Lung (tissue), 12 donors: ENCODE measurements around the gene SERTAD2. TPM values are rescaled to one million over a fixed set of nuclear protein-coding genes. Genes with fewer than 3 reads are reported as not detected.

Source experiments
- ATAC-seq: fragments of 200-7000 bp; cut with Tn5 transposase; one replicate; pipeline ENCODE4 v1.9.1; 2020; ENCODE audit warnings: moderate number of reproducible peaks; ENCODE audit not compliant: insufficient read depth, low FRiP score
- DNase-seq, 3 donors: peaks; one replicate each; pipeline ENCODE4 v3.0.0-alpha.2; 2013 to 2017
- H3K27ac ChIP-seq, 2 donors: one replicate each; pipeline ENCODE4 v1.5.1; 2013; ENCODE audit warnings: mild to moderate bottlenecking in 2 of 2, moderate library complexity in 2 of 2, control low read depth in 1 of 2, inconsistent platforms in 1 of 2, low read depth in 1 of 2, low read length in 1 of 2
- H3K27me3 ChIP-seq, 3 donors: one replicate each; pipeline ENCODE4 v1.5.1; 2013; ENCODE audit warnings: low read length in 2 of 3; ENCODE audit not compliant: control insufficient read depth in 3 of 3, insufficient read depth in 3 of 3
- H3K36me3 ChIP-seq, 4 donors: one replicate each; pipeline ENCODE4 v1.5.1; 2013; ENCODE audit warnings: low read length in 4 of 4, mild to moderate bottlenecking in 1 of 4, moderate library complexity in 1 of 4; ENCODE audit not compliant: control insufficient read depth in 4 of 4, insufficient read depth in 4 of 4
- H3K4me1 ChIP-seq, 5 donors: one replicate each; pipeline ENCODE4 v1.5.1; 2013; ENCODE audit warnings: low read length in 5 of 5, mild to moderate bottlenecking in 2 of 5, moderate library complexity in 1 of 5; ENCODE audit not compliant: control insufficient read depth in 5 of 5, insufficient read depth in 5 of 5
- H3K4me3 ChIP-seq: one replicate; pipeline ENCODE4 v1.5.1; 2013; ENCODE audit warnings: mild to moderate bottlenecking, control low read depth, moderate library complexity
- H3K9ac ChIP-seq, 2 donors: one replicate each; pipeline ENCODE4 v1.5.1; 2013; ENCODE audit warnings: low read length in 2 of 2, control low read depth in 1 of 2; ENCODE audit not compliant: insufficient read depth in 1 of 2
- H3K9me3 ChIP-seq, 4 donors: one replicate each; pipeline ENCODE4 v1.5.1; 2013; ENCODE audit warnings: low read length in 3 of 4, mild to moderate bottlenecking in 1 of 4, moderate library complexity in 1 of 4; ENCODE audit not compliant: control insufficient read depth in 4 of 4, insufficient read depth in 3 of 4
- WGBS, 2 donors: extraction: QIAGEN DNeasy Blood & Tissue Kit; methylation state at CpG; one replicate each; pipeline ENCODE4 v1.1.7; 2013; 5-methylcytosine and 5-hydroxymethylcytosine counted together
- polyA plus RNA-seq, 2 donors: library from polyadenylated mRNA; stranded (reverse); fragments of 200-250 nt; gene quantifications; one replicate each; pipeline ENCODE4 v1.2.1, GENCODE V29; 2013
- total RNA-seq, 2 donors: library from RNA; depleted of rRNA in 1 of 2; stranded (reverse); fragments of >200 nt in 1 of 2; gene quantifications; one replicate each; pipeline ENCODE4 v1.2.1, GENCODE V29; 2014 to 2021
- TF ChIP-seq, protein P1 (sequence below): IDR thresholded peaks from 2 replicates; pipeline ENCODE4 v1.5.1; 2012; ENCODE audit warnings: mild to moderate bottlenecking; ENCODE audit errors: control extremely low read depth, extremely low read depth
- donor health status: control.
- donor health status: control.
- donor health status: Bipolar disorder and iron deficiency.
- donor health status: healthy.
- donor health status: DM: yes; HTN: yes; CAD: no.

SERTAD2 gene
- total and polyA plus RNA-seq, 4 donors: 7.9 to 26.7 (median 15.4) TPM

DNA sequence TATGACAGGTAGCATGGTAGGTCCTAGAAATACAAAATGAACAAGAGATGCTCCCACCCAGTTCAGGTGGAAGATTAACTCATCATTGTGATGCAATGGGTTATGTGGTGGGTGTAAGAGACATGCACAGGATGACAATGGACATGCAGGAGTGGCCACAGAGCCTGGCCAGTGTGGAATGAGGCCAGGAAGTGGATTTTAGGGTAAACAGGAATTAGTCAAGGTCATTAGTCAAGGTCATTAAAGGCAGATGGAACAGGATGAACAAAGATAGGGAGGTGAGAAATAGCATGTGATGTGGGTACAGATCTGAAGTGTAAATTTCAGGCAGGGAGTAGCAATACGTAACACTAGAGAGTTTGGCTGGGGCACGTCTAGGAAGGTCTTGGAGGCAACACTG, 15.6 kb upstream of the SERTAD2 start:
- DNase-seq: no peak
- Histone ChIP-seq H3K9me3 (no peaks in the 10 kb centered on the region), H3K27me3 (no peaks in the 10 kb centered on the region), H3K4me1 (peaks cover 0 to 8% (median 0%) of the 10 kb centered on the region in 5 donors), H3K36me3 (no peaks in the 10 kb centered on the region), H3K4me3 (no peak overlapping the region), H3K27ac (no peak overlapping the region), H3K9ac (no peak overlapping the region)
- TF ChIP-seq, protein P1, sequence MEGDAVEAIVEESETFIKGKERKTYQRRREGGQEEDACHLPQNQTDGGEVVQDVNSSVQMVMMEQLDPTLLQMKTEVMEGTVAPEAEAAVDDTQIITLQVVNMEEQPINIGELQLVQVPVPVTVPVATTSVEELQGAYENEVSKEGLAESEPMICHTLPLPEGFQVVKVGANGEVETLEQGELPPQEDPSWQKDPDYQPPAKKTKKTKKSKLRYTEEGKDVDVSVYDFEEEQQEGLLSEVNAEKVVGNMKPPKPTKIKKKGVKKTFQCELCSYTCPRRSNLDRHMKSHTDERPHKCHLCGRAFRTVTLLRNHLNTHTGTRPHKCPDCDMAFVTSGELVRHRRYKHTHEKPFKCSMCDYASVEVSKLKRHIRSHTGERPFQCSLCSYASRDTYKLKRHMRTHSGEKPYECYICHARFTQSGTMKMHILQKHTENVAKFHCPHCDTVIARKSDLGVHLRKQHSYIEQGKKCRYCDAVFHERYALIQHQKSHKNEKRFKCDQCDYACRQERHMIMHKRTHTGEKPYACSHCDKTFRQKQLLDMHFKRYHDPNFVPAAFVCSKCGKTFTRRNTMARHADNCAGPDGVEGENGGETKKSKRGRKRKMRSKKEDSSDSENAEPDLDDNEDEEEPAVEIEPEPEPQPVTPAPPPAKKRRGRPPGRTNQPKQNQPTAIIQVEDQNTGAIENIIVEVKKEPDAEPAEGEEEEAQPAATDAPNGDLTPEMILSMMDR: no peak
- ATAC-seq: no peak
- WGBS, 2 donors: 80 to 91% methylated on average over 2 of the region's 2 CpGs

DNA sequence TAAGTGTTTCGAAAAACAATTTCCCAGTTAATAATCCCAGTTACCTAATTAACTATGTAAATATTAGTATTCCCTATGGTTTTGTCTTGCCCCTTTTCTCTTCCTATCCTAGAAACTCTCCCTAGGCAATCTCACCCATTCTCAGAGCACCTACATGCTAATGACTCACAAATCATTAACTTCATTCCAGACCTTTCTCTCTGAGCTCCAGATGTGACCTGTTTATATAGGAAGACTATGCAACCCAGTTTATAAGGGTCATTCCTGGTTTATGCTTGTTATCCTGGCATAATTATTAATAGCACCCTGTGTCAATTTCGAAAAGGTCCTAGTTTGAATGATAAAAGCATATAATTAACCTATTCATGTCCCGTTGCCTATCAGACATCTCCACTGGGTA, 14.8 kb upstream of the SERTAD2 start:
- ATAC-seq: no peak
- H3K36me3 ChIP-seq: no peaks in the 10 kb centered on the region
- WGBS, 2 donors: 95 to 96% methylated on average over 3 of the region's 3 CpGs

DNA sequence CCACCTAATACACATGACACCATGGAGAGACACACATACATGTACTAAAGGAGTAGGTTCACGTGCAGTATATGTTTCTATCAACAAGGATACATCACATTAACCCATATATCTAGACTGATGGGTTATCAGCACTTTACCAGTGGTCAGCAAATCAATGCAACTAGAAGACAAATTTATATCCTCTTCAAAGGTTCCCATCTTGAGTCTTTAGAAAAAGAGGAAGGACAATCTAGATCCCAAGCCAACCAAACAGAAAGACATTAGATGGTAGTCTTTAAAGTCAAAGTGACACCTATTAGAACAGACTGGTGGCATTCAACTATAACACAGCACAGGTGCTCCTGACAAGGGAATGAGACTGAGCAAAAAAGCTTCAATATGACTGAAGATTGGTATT, 13.8 kb upstream of the SERTAD2 start:
- WGBS, 2 donors: 91 to 97% methylated on average over 1 of the region's 1 CpG
- H3K36me3 ChIP-seq: no peaks in the 10 kb centered on the region
- H3K9ac ChIP-seq: no peak overlapping the region
- DNase-seq (no peak), ATAC-seq (no peak)
- H3K27me3 ChIP-seq: no peaks in the 10 kb centered on the region
- no peak overlapping the region for H3K27ac ChIP-seq
- H3K4me1 ChIP-seq: peaks cover 0 to 8% (median 0%) of the 10 kb centered on the region in 5 donors
- TF ChIP-seq, protein P1: no peak
- H3K9me3 ChIP-seq: no peaks in the 10 kb centered on the region
- H3K4me3 ChIP-seq: no peak overlapping the region

More for the DNA sequence above, 14.8 kb upstream of the SERTAD2 start:
- H3K4me1 ChIP-seq: peaks cover 0 to 8% (median 0%) of the 10 kb centered on the region in 5 donors
- no peak overlapping the region for H3K9ac ChIP-seq
- DNase-seq: no peak
- no peaks in the 10 kb centered on the region for H3K27me3 ChIP-seq
- TF ChIP-seq, protein P1: no peak
- H3K4me3 ChIP-seq: no peak overlapping the region
- no peak overlapping the region for H3K27ac ChIP-seq
- H3K9me3 ChIP-seq: no peaks in the 10 kb centered on the region

DNA sequence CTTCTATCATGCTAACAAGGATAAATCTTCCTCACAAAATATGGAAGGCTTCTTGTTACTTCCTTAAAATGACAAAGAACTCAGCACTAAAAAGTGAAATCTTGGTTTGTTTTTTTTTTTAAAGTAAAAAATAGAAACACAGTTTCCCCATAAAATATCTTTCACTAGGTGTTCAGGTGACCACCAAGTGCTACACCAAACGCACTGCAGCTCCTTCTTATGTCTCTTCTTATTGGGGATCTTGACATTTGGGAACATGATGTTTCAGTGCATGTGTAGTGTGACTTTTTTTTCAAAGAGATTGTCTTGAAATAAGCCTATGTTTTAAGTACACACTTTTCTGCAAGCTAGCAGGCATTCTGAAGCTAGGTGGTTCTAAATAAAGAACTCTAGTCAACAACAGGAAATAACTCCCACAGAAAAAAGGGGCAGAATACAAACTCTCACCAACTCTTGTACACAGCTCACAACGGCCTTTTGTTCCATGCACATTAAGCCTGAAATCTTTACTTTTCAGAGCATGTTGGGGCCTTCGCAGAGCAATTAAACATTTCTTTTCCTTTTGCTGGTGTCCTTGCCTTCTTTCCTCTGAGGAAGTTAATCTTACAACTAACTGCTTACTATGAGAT, 13.2 kb upstream of the SERTAD2 start:
- TF ChIP-seq, protein P1: no peak
- H3K27ac ChIP-seq: no peak overlapping the region
- DNase-seq: no peak

More for the DNA sequence above, 13.2 kb upstream of the SERTAD2 start:
- Histone ChIP-seq H3K36me3 (no peaks in the 10 kb centered on the region), H3K27me3 (no peaks in the 10 kb centered on the region), H3K9ac (no peak overlapping the region), H3K4me3 (no peak overlapping the region), H3K4me1 (peaks cover 0 to 8% (median 0%) of the 10 kb centered on the region in 5 donors), H3K9me3 (no peaks in the 10 kb centered on the region)
- ATAC-seq: no peak
- 24 to 43% methylated on average over 3 of the region's 3 CpGs for WGBS, 2 donors
